Astrocyte (in vitro differentiated cells and primary cell): Measurements from ENCODE around the gene GGA3. TPM values are rescaled to one million over a fixed set of nuclear protein-coding genes. Genes with fewer than 3 reads are reported as not detected.
A peak's percentile ranks its signal among the peaks of the same experiment; 100 is the strongest.

ENCODE experiments used
- DNase-seq: peaks from one replicate; pipeline ENCODE4 v3.0.0-alpha.2; 2010; ENCODE audit warnings: low read depth
- FAIRE-seq: peaks from 2 replicates; lab custom pipeline; 2011; peaks lifted over from hg19 to GRCh38; lab: Jason Lieb, UNC
- H2AFZ ChIP-seq: 2 replicates; pipeline ENCODE4 v1.6.0; 2012; ENCODE audit warnings: low read depth, low read length, inconsistent platforms
- H3K27ac ChIP-seq: 2 replicates; pipeline ENCODE4 v1.5.1; 2011; ENCODE audit warnings: low read depth, low read length, inconsistent platforms
- H3K27me3 ChIP-seq: 2 replicates; pipeline ENCODE4 v1.6.0; 2011; ENCODE audit warnings: low read length, inconsistent platforms; ENCODE audit not compliant: insufficient read depth
- H3K36me3 ChIP-seq: 2 replicates; pipeline ENCODE4 v1.5.1; 2011; ENCODE audit warnings: low read length, inconsistent platforms; ENCODE audit not compliant: insufficient read depth
- H3K4me1 ChIP-seq: 2 replicates; pipeline ENCODE4 v1.5.1; 2011; ENCODE audit warnings: low read length, inconsistent platforms; ENCODE audit not compliant: insufficient read depth
- H3K4me2 ChIP-seq: 2 replicates; pipeline ENCODE4 v1.6.0; 2012; ENCODE audit warnings: low read length, inconsistent platforms
- H3K4me3 ChIP-seq: 2 replicates; pipeline ENCODE4 v1.5.1; 2011; ENCODE audit warnings: low read depth, mild to moderate bottlenecking, low read length, inconsistent platforms; ENCODE audit not compliant: insufficient read depth
- H3K79me2 ChIP-seq: 2 replicates; pipeline ENCODE4 v1.6.0; 2012; ENCODE audit warnings: mild to moderate bottlenecking, low read length, inconsistent platforms; ENCODE audit not compliant: insufficient read depth
- H3K9ac ChIP-seq: 2 replicates; pipeline ENCODE4 v1.6.0; 2012; ENCODE audit warnings: mild to moderate bottlenecking, low read length, inconsistent platforms
- H3K9me3 ChIP-seq: 2 replicates; pipeline ENCODE4 v1.5.1; 2012; ENCODE audit warnings: low read depth, mild to moderate bottlenecking, low read length, inconsistent platforms; ENCODE audit not compliant: insufficient read depth
- H4K20me1 ChIP-seq: 2 replicates; pipeline ENCODE4 v1.6.0; 2012; ENCODE audit warnings: low read length, inconsistent platforms; ENCODE audit not compliant: insufficient read depth
- H3K27ac Mint-ChIP-seq: one replicate; pipeline ENCODE4 v1.8.0; 2021; ENCODE audit warnings: mild to moderate bottlenecking, mixed read lengths; ENCODE audit not compliant: unreplicated experiment
- H3K27me3 Mint-ChIP-seq: one replicate; pipeline ENCODE4 v1.8.0; 2021; ENCODE audit warnings: low read depth, mixed read lengths; ENCODE audit not compliant: unreplicated experiment
- H3K36me3 Mint-ChIP-seq: one replicate; pipeline ENCODE4 v1.8.0; 2021; ENCODE audit warnings: low read depth, mixed read lengths; ENCODE audit not compliant: unreplicated experiment
- H3K4me1 Mint-ChIP-seq: one replicate; pipeline ENCODE4 v1.8.0; 2021; ENCODE audit warnings: low read depth, mixed read lengths; ENCODE audit not compliant: unreplicated experiment
- H3K4me3 Mint-ChIP-seq: one replicate; pipeline ENCODE4 v1.8.0; 2021; ENCODE audit warnings: mild to moderate bottlenecking, moderate library complexity, mixed read lengths; ENCODE audit not compliant: unreplicated experiment
- H3K9me3 Mint-ChIP-seq: one replicate; pipeline ENCODE4 v1.8.0; 2021; ENCODE audit warnings: mild to moderate bottlenecking, mixed read lengths; ENCODE audit not compliant: unreplicated experiment
- EZH2 ChIP-seq: IDR thresholded peaks from 2 replicates; pipeline ENCODE4 v1.6.1; 2012; ENCODE audit warnings: mild to moderate bottlenecking, low read length, inconsistent platforms; ENCODE audit not compliant: insufficient read depth
- total RNA-seq: library from RNA; stranded (reverse); gene quantifications from 2 replicates; pipeline ENCODE4 v1.2.1, GENCODE V29; 2021
- TF ChIP-seq, protein P1 (sequence below): IDR thresholded peaks from 2 replicates; pipeline ENCODE4 v1.5.1; 2011; ENCODE audit warnings: low read depth, mild to moderate bottlenecking, inconsistent platforms, low read length, moderate library complexity; ENCODE audit not compliant: insufficient read depth

The GGA3 gene
- total RNA-seq, 1 donor from 2014 or later = 25.3 TPM

DNA sequence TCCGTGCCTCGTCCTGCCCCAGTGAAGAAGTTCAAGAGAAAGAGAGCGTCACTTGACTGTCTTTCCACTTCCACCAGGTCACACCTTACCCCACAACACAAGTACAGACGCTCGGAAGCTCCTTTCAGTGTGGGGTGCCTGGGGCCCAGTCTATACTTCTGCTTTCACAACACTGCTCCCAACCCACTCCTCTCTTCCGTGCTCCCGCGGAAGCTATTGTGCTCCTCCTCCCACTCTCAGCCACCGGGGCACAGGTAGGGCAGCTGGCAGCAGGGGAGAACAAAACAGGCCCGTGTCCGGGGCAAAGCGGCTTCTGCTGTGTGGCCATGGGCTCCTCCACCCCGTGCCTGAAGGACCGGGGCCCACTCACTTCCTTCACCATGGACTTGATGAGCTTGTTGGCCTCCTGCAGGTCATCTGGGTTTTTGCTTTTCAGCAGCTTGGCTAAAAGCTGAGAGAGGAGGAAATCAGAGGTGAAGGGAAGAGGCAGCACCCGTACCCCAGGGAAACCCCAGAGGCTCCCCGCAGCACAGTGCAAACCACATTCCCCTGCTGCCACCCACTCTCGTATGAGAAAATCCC, 18.9 kb downstream of the GGA3 start:
- Histone ChIP-seq H2AFZ (no peak overlapping the region), H3K27me3 (no peaks in the 10 kb centered on the region), H3K4me2 (no peak overlapping the region), H4K20me1 (peaks cover 60% of the 10 kb centered on the region), H3K4me3 (no peak overlapping the region), H3K4me1 (no peaks in the 10 kb centered on the region), H3K27ac (no peak overlapping the region), H3K9ac (no peak overlapping the region), H3K79me2 (peaks cover 2% of the 10 kb centered on the region), H3K9me3 (no peaks in the 10 kb centered on the region), H3K36me3 (peaks cover 35% of the 10 kb centered on the region)
- Mint-ChIP-seq H3K27ac (no peak overlapping the region), H3K4me1 (peaks cover 4% of the 10 kb centered on the region), H3K27me3 (no peaks in the 10 kb centered on the region), H3K36me3 (peaks cover 27% of the 10 kb centered on the region), H3K9me3 (no peaks in the 10 kb centered on the region), H3K4me3 (no peak overlapping the region)
- no peak for DNase-seq
- no peak for FAIRE-seq
- no peak for TF ChIP-seq EZH2
- TF ChIP-seq, protein P1, sequence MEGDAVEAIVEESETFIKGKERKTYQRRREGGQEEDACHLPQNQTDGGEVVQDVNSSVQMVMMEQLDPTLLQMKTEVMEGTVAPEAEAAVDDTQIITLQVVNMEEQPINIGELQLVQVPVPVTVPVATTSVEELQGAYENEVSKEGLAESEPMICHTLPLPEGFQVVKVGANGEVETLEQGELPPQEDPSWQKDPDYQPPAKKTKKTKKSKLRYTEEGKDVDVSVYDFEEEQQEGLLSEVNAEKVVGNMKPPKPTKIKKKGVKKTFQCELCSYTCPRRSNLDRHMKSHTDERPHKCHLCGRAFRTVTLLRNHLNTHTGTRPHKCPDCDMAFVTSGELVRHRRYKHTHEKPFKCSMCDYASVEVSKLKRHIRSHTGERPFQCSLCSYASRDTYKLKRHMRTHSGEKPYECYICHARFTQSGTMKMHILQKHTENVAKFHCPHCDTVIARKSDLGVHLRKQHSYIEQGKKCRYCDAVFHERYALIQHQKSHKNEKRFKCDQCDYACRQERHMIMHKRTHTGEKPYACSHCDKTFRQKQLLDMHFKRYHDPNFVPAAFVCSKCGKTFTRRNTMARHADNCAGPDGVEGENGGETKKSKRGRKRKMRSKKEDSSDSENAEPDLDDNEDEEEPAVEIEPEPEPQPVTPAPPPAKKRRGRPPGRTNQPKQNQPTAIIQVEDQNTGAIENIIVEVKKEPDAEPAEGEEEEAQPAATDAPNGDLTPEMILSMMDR = no peak

DNA sequence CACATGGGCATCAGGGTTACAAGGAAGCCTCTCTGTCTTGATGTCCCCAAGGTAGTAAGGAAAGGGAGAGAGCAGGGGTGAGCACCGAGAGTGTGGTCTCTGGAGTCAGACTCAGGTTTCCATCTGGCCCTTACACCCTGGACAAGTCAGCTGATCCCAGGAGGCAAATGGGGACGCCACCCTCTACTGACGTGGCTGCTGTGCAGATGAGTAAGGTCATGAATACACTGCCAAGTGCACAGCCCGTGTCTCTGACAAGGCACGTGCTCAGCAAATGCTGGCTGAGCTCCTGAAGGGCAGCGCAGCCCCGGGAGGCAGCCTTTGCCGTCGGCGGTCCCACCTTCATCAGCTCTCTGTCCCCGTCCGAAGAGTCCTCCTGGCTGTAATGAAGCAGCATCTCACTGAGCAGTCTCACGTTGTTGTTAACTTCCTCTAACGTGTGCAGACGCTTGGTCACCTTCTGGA, 19.4 kb downstream of the GGA3 start:
- Histone ChIP-seq H4K20me1 (peaks cover 56% of the 10 kb centered on the region), H3K4me1 (no peaks in the 10 kb centered on the region), H3K4me3 (no peak overlapping the region), H3K4me2 (no peak overlapping the region), H3K9ac (no peak overlapping the region), H3K27me3 (no peaks in the 10 kb centered on the region), H2AFZ (no peak overlapping the region), H3K9me3 (no peaks in the 10 kb centered on the region), H3K36me3 (peaks cover 38% of the 10 kb centered on the region), H3K79me2 (no peaks in the 10 kb centered on the region), H3K27ac (no peak overlapping the region)
- peak; percentile 43 for DNase-seq
- Mint-ChIP-seq H3K36me3 (peaks cover 27% of the 10 kb centered on the region), H3K27ac (peak overlapping the region; percentile 11), H3K27me3 (no peaks in the 10 kb centered on the region), H3K4me3 (no peak overlapping the region), H3K9me3 (no peaks in the 10 kb centered on the region), H3K4me1 (peaks cover 4% of the 10 kb centered on the region)
- no peak for FAIRE-seq
- no peak for TF ChIP-seq EZH2
- TF ChIP-seq, protein P1 = no peak

DNA sequence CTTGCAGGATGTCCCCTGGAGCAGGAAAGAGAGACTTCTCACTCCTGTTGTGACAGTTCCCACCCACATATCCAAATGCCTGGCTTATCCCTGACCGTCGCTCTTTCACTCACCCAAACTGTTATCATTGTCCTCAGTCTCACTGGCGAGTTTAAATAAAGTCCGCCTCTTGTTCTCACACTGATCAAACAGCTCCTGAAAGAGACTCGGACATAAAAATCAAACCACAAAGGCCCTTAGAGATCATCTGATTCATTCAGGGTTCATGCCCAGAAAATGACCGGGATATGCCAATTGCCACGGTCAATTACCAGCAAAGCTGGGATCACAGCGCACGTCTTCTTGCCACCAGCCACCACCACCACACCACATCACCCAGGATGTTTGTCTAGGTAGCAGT, 19.9 kb downstream of the GGA3 start:
- Histone ChIP-seq H3K27ac (no peak overlapping the region), H3K4me2 (no peak overlapping the region), H2AFZ (no peak overlapping the region), H3K4me3 (no peak overlapping the region), H3K9ac (no peak overlapping the region), H3K36me3 (peaks cover 43% of the 10 kb centered on the region), H3K27me3 (no peaks in the 10 kb centered on the region), H3K4me1 (no peaks in the 10 kb centered on the region), H3K9me3 (no peaks in the 10 kb centered on the region), H3K79me2 (no peaks in the 10 kb centered on the region), H4K20me1 (peaks cover 52% of the 10 kb centered on the region)
- Mint-ChIP-seq H3K27me3 (no peaks in the 10 kb centered on the region), H3K9me3 (no peaks in the 10 kb centered on the region), H3K4me3 (no peak overlapping the region), H3K36me3 (peaks cover 27% of the 10 kb centered on the region), H3K27ac (no peak overlapping the region), H3K4me1 (peaks cover 4% of the 10 kb centered on the region)
- no peak for DNase-seq
- no peak for FAIRE-seq
- no peak for TF ChIP-seq EZH2
- TF ChIP-seq, protein P1 = no peak
